ENCODE measurements around the gene PRSS56.

The PRSS56 gene

DNA sequence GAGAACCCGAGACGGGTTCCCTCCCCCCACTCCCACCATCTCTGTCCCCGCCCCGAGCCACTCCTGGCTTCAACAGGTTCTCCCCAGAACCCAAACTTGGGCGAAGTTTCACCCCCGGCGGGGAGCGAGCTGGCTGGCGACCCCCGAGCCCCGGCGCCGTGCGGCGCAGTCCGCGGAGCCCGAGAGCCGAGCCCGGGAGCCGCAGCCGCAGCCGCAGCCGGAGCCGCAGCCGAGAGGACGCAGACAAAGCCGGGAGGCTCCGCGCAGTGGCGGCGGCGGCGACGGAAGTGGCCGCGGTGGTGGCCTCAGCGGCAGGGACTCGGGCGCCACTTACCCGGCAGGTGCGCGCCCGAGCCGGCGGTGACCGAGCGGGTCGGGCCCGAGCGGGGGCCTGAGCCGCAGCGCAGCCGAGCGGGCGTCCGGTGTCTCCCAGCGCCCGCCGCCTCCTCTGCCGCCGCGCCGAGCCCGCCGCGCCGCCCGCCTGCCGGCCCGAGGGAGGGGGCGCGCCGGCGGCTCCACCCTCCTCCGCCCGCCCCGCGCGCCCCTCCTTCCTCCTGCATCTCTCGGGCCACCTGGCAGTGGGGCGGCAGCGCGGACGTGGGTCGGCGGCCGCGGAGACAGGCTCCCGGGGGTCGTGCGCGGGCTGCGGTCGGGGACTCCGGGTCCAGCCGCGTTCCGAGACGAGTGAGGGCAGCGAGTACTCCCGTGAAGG is 32.6 kb upstream of the PRSS56 start, which contains the start of gene ECEL1:
TSS of gene ECEL1 (minus strand) at position 450 of the 712 bp plus-strand sequence. CDS start 1,181 bp downstream, outside the sequence.
- no peak for DNase-seq (ENCODE audit: low spot score)
- ChIA-PET POLR2A (ENCODE audit: low non-redundant PET) (no interaction called here), CTCF (no interaction called here)
- no peak within 1 kb of the TSS for H3K27ac ChIP-seq
- TF ChIP-seq, protein P1, sequence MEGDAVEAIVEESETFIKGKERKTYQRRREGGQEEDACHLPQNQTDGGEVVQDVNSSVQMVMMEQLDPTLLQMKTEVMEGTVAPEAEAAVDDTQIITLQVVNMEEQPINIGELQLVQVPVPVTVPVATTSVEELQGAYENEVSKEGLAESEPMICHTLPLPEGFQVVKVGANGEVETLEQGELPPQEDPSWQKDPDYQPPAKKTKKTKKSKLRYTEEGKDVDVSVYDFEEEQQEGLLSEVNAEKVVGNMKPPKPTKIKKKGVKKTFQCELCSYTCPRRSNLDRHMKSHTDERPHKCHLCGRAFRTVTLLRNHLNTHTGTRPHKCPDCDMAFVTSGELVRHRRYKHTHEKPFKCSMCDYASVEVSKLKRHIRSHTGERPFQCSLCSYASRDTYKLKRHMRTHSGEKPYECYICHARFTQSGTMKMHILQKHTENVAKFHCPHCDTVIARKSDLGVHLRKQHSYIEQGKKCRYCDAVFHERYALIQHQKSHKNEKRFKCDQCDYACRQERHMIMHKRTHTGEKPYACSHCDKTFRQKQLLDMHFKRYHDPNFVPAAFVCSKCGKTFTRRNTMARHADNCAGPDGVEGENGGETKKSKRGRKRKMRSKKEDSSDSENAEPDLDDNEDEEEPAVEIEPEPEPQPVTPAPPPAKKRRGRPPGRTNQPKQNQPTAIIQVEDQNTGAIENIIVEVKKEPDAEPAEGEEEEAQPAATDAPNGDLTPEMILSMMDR (conservative IDR thresholded peaks at IDR 0.05; ENCODE audit: low read depth) = no peak

DNA sequence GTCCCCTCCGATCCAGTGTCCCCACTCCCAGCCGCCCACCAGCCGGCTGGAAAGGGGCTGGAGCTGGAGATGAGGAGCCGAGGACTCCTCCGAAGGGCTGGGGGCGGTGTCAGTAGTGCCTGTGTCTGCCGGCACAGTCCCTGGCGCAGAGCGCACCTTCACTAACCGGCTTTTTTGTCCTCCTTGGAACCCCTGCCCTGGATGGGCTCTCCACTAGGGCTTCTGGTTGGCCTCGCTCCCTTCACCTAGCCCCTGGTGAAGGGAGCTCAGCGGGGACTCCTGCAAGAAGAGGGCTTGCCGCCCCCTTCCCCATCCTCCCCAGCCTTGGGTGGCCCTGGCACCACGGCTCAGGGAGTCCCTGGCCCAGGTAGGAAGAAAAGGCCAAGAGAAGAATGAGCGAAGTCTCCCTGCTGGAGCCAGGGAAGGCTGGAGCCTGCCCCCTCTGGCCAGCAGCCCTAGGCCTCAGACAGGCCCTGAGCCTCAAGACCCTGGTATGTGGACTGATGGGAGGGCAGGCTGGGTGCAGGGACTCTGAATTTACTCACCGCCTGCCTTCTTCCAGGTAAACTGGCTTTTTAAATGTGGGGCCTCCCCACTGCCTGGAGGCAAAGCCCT is 32.0 kb upstream of the PRSS56 start:
- no peak overlapping the region for H3K27ac ChIP-seq
- ChIA-PET CTCF (no interaction called here), POLR2A (ENCODE audit: low non-redundant PET) (no interaction called here)
- TF ChIP-seq, protein P1 (conservative IDR thresholded peaks at IDR 0.05; ENCODE audit: low read depth) = no peak
- no peak for DNase-seq (ENCODE audit: low spot score)

GRCh38 chr2:232488721-232489300 is 31.4 kb upstream of the PRSS56 start:
- H3K27ac ChIP-seq = no peak overlapping the region
- no peak for DNase-seq (ENCODE audit: low spot score)
- POLR2A ChIA-PET (ENCODE audit: low non-redundant PET) = no interaction called here
- CTCF ChIA-PET = no interaction called here
- TF ChIP-seq, protein P1 (conservative IDR thresholded peaks at IDR 0.05; ENCODE audit: low read depth) = no peak

GRCh38 chr2:232489516-232490220 is 30.5 kb upstream of the PRSS56 start:
- CTCF ChIA-PET = no interaction called here

DNA sequence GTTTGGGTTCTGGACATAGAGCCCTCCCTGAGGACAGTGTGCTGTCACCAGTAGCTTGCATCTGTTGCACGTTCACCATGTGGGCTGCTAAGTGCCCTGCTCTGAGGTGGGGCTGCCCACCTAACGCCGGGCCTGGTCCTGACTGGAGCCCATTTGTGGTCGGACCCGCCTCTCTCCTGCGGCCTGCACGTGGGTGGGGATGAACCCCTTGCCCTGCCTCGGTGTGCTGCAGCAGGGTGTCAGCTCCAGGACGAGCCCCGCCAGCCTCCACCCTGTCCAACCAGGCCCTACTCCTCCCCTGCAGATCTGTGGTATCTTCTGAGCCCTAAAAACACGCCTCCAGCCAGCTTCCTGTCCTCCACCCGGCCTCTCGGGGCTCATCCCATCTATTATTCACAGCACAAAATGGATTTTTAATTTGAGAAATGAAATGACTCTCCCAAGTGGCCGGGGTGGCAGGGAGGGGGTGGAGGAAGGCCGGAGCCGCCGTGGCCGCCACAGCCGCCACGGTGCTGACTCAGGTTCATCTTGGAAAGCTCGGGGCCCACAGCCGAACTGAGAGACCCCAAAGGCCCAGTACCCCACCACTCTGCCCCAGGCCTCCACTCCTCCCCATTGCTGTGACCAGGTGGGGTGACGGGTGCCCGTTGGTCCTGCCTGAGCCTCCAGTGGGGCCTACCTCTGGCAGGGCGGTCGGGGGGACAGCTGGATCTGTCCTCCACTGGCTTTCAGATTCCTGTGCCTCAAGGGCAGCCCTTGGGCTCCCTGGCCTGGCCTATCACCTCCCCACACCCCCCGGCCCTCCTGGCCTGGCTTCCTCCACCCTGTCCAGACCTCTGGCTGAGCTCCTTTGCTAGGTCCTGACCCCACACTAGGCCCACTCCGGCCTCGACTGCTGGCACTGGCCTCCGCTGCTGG is 29.7 kb upstream of the PRSS56 start:
- no peak for DNase-seq (ENCODE audit: low spot score)
- CTCF ChIA-PET = no interaction called here
- H3K27ac ChIP-seq = no peak overlapping the region
- POLR2A ChIA-PET (ENCODE audit: low non-redundant PET) = no interaction called here
- TF ChIP-seq, protein P1 (conservative IDR thresholded peaks at IDR 0.05; ENCODE audit: low read depth) = no peak

More at GRCh38 chr2:232489516-232490220, 30.5 kb upstream of the PRSS56 start:
- TF ChIP-seq, protein P1 (conservative IDR thresholded peaks at IDR 0.05; ENCODE audit: low read depth) = no peak
- DNase-seq (ENCODE audit: low spot score) = no peak
- H3K27ac ChIP-seq = no peak overlapping the region
- POLR2A ChIA-PET (ENCODE audit: low non-redundant PET) = no interaction called here

Data from RWPE1 (cell line).